Mucosa of stomach (tissue), 1 donor: ENCODE data around the gene ITSN1.

ENCODE experiments used
- H3K27me3 ChIP-seq: one replicate; pipeline ENCODE4 v1.7.0; 2013; ENCODE audit warnings: mild to moderate bottlenecking, low read length; ENCODE audit not compliant: control insufficient read depth, insufficient read depth
- H3K36me3 ChIP-seq: one replicate; pipeline ENCODE4 v1.7.0; 2013; ENCODE audit warnings: low read length; ENCODE audit not compliant: control insufficient read depth, insufficient read depth
- H3K4me1 ChIP-seq: one replicate; pipeline ENCODE4 v1.7.0; 2013; ENCODE audit warnings: mild to moderate bottlenecking, low read length; ENCODE audit not compliant: control insufficient read depth, insufficient read depth
- H3K4me3 ChIP-seq: one replicate; pipeline ENCODE4 v1.7.0; 2013; ENCODE audit warnings: low read length
- H3K9ac ChIP-seq: one replicate; pipeline ENCODE4 v1.7.0; 2013; ENCODE audit warnings: mild to moderate bottlenecking, low read length, moderate library complexity
- H3K9me3 ChIP-seq: one replicate; pipeline ENCODE4 v1.7.0; 2013; ENCODE audit warnings: mild to moderate bottlenecking, low read length, moderate library complexity; ENCODE audit not compliant: control insufficient read depth
- donor health status: Pancreatic carcinoma.

The ITSN1 gene

GRCh38 chr21:33844890-33845205, 202.5 kb downstream of the ITSN1 start:
- Histone ChIP-seq H3K9me3 (no peaks in the 10 kb centered on the region), H3K9ac (no peak overlapping the region), H3K4me3 (no peak overlapping the region), H3K36me3 (no peaks in the 10 kb centered on the region), H3K27me3 (no peaks in the 10 kb centered on the region), H3K4me1 (peaks cover 4% of the 10 kb centered on the region)

- Histone ChIP-seq H3K36me3 (no peaks in the 10 kb centered on the region), H3K4me3 (no peak overlapping the region), H3K27me3 (no peaks in the 10 kb centered on the region), H3K9me3 (no peaks in the 10 kb centered on the region), H3K9ac (no peak overlapping the region), H3K4me1 (peaks cover 4% of the 10 kb centered on the region)
Observed at GRCh38 chr21:33846141-33846540, 203.8 kb downstream of the ITSN1 start.

GRCh38 chr21:33847588-33848248, 205.4 kb downstream of the ITSN1 start:
- no peaks in the 10 kb centered on the region for H3K9me3 ChIP-seq
- H3K27me3 ChIP-seq: no peaks in the 10 kb centered on the region
- no peaks in the 10 kb centered on the region for H3K36me3 ChIP-seq
- no peak overlapping the region for H3K4me3 ChIP-seq
- peaks cover 4% of the 10 kb centered on the region for H3K4me1 ChIP-seq
- no peak overlapping the region for H3K9ac ChIP-seq

- H3K4me1 ChIP-seq: peaks cover 4% of the 10 kb centered on the region
- no peaks in the 10 kb centered on the region for H3K9me3 ChIP-seq
- no peak overlapping the region for H3K4me3 ChIP-seq
- no peak overlapping the region for H3K9ac ChIP-seq
- no peaks in the 10 kb centered on the region for H3K36me3 ChIP-seq
- H3K27me3 ChIP-seq: no peaks in the 10 kb centered on the region
Observed at GRCh38 chr21:33848249-33848953, 206.1 kb downstream of the ITSN1 start.

- Histone ChIP-seq H3K9ac (no peak overlapping the region), H3K9me3 (no peaks in the 10 kb centered on the region), H3K36me3 (no peaks in the 10 kb centered on the region), H3K27me3 (no peaks in the 10 kb centered on the region), H3K4me3 (no peak overlapping the region), H3K4me1 (peaks cover 4% of the 10 kb centered on the region)
Observed at GRCh38 chr21:33849834-33850233, 207.5 kb downstream of the ITSN1 start.

GRCh38 chr21:33850401-33850800, 208.1 kb downstream of the ITSN1 start:
- no peaks in the 10 kb centered on the region for H3K27me3 ChIP-seq
- no peaks in the 10 kb centered on the region for H3K9me3 ChIP-seq
- no peak overlapping the region for H3K4me3 ChIP-seq
- H3K4me1 ChIP-seq: peaks cover 4% of the 10 kb centered on the region
- H3K9ac ChIP-seq: no peak overlapping the region
- no peaks in the 10 kb centered on the region for H3K36me3 ChIP-seq

- H3K4me1 ChIP-seq: peaks cover 4% of the 10 kb centered on the region
- H3K9ac ChIP-seq: no peak overlapping the region
- no peaks in the 10 kb centered on the region for H3K36me3 ChIP-seq
- no peak overlapping the region for H3K4me3 ChIP-seq
- no peaks in the 10 kb centered on the region for H3K27me3 ChIP-seq
- H3K9me3 ChIP-seq: no peaks in the 10 kb centered on the region
Observed at GRCh38 chr21:33850985-33851384, 208.7 kb downstream of the ITSN1 start.

GRCh38 chr21:33852485-33852884, 210.2 kb downstream of the ITSN1 start:
- Histone ChIP-seq H3K27me3 (no peaks in the 10 kb centered on the region), H3K9ac (no peak overlapping the region), H3K36me3 (no peaks in the 10 kb centered on the region), H3K9me3 (no peaks in the 10 kb centered on the region), H3K4me3 (no peak overlapping the region), H3K4me1 (peaks cover 4% of the 10 kb centered on the region)

GRCh38 chr21:33854604-33855003, 212.3 kb downstream of the ITSN1 start:
- no peak overlapping the region for H3K9ac ChIP-seq
- H3K9me3 ChIP-seq: no peaks in the 10 kb centered on the region
- H3K36me3 ChIP-seq: no peaks in the 10 kb centered on the region
- H3K4me3 ChIP-seq: no peak overlapping the region
- H3K4me1 ChIP-seq: no peaks in the 10 kb centered on the region
- no peaks in the 10 kb centered on the region for H3K27me3 ChIP-seq

- Histone ChIP-seq H3K4me1 (no peaks in the 10 kb centered on the region), H3K9me3 (no peaks in the 10 kb centered on the region), H3K27me3 (no peaks in the 10 kb centered on the region), H3K9ac (no peak overlapping the region), H3K4me3 (no peak overlapping the region), H3K36me3 (no peaks in the 10 kb centered on the region)
Observed at GRCh38 chr21:33855190-33855589, 212.9 kb downstream of the ITSN1 start.

- Histone ChIP-seq H3K27me3 (no peaks in the 10 kb centered on the region), H3K9ac (no peak overlapping the region), H3K9me3 (no peaks in the 10 kb centered on the region), H3K36me3 (no peaks in the 10 kb centered on the region), H3K4me1 (no peaks in the 10 kb centered on the region), H3K4me3 (no peak overlapping the region)
Observed at GRCh38 chr21:33856893-33857527, 214.7 kb downstream of the ITSN1 start.

- Histone ChIP-seq H3K4me3 (no peak overlapping the region), H3K9me3 (no peaks in the 10 kb centered on the region), H3K4me1 (no peaks in the 10 kb centered on the region), H3K27me3 (no peaks in the 10 kb centered on the region), H3K36me3 (no peaks in the 10 kb centered on the region), H3K9ac (no peak overlapping the region)
Observed at GRCh38 chr21:33857846-33858666, 215.8 kb downstream of the ITSN1 start.
